NCI-H1436 (cell line): Measurements from ENCODE around the gene SNTG2.

Experiments used
- DNase-seq: peaks from one replicate; lab custom pipeline; 2025; lab: John Stamatoyannopoulos, UW

Gene SNTG2

DNA sequence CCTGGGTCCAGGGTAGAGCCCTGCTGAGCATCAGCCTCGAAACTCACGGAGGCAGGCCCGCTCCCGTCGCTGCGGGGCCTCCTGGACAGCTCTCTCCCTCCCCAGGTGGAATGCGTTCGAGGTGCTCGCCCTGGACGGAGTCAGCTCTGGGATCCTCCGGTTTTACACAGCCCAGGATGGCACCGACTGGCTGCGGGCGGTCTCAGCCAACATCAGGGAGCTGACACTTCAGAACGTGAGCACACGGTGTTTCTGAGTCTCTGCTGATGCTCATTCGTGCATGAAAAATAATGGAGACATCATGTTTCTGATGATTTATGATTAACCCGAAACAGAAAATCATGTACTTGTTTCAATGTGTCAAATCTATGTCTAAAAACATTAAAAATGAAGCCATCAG lies 287.1 kb downstream of the SNTG2 start:
- DNase-seq: no peak

DNA sequence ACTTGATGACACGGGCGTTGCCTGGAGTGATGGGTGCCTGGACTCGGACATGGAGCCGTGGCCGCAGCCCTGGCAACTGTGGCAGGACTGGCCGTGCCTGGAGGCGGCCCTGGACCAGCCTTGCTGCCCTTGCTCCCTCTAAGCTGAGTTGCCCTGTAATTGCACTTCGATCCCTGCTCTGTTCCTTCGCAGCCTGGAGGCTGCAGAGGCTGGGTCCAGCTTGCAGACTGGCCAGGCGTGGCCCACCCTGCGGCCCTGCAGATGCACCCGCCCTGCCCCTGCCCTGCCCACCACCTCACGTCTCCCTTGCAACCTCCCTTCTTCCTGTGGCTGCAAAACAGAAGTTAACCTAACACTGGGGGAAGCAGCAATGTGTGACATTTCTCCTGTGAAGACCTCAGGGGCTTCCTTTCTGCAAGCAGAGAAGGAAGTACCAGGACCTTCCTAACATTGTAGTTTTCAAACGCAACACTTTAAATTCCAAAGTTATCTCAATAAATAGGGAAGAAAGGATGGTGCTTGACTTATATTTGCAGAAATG lies 288.0 kb downstream of the SNTG2 start:
- no peak for DNase-seq

DNA sequence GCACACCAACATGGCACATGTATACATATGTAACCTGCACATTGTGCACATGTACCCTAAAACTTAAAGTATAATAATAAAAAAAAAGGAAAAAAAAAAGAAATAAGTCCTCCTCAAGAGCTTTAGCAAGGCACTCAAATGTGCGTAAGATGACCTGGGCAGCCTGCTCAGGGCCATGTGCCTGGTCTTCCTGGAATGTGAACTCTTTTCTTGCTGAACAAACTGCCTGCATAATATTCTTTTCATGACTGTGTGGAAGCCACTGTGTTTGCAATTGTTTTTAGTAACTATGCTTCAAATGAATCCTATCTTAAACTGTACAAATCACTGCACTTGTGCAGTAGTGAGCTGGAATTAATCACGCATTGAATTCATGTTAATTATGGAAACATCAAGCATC lies 294.5 kb downstream of the SNTG2 start:
- no peak for DNase-seq

DNA sequence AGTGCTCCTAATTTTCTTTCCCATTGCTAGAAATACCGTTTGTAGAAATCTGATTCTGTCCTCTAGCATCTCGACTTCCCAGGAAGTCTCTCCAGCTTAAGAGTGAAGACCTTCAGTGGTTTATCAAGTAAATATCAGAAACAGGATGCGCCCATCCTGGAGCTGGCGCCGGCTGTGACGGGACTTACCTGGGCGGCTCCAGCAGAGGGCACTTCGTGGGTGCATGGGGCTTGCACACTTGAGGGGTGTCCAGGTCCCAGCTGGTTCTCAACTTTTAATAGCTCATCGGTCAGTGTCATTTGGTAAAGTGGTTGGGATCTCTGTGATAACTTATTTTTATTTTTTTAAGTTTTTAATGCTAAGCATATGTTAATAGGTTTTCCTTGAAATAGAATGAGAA lies 295.6 kb downstream of the SNTG2 start:
- DNase-seq: no peak

DNA sequence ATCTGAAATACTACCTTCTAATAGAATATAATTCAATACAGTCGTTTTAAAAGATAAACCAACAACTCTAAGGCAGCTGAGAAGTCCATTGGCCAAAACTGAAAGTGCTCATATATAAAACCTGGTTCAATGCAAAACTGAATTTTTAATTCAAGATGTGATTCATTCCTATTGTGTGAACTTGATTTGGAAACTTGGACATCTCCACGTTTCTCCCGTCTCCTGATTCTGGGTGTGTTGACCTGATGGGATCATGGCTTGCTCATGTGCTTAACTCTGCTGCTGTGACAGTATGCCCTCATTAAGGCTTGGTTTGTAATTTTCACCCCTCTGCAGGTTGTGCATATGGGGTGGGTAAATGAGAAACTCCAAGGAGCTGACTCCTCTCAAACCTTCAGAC lies 296.3 kb downstream of the SNTG2 start:
- DNase-seq: no peak

DNA sequence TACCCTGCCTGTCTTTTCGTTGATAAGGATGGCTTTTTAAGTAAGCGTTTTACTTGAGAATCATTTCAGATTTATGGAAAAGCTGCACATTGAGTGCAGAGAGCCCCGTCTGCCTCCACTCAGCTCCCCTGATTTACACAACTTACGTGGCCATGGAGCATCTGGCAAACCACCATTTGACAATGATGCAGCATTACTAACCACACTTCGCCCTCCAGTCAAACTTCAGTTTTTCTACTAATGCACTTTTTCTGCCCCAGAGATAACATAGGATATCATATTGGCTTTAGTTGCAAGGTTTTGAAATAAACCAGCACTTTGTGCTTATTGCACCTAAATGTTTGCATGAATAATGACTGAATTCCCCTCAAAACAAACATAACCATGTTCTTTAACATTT lies 297.5 kb downstream of the SNTG2 start:
- DNase-seq: no peak

DNA sequence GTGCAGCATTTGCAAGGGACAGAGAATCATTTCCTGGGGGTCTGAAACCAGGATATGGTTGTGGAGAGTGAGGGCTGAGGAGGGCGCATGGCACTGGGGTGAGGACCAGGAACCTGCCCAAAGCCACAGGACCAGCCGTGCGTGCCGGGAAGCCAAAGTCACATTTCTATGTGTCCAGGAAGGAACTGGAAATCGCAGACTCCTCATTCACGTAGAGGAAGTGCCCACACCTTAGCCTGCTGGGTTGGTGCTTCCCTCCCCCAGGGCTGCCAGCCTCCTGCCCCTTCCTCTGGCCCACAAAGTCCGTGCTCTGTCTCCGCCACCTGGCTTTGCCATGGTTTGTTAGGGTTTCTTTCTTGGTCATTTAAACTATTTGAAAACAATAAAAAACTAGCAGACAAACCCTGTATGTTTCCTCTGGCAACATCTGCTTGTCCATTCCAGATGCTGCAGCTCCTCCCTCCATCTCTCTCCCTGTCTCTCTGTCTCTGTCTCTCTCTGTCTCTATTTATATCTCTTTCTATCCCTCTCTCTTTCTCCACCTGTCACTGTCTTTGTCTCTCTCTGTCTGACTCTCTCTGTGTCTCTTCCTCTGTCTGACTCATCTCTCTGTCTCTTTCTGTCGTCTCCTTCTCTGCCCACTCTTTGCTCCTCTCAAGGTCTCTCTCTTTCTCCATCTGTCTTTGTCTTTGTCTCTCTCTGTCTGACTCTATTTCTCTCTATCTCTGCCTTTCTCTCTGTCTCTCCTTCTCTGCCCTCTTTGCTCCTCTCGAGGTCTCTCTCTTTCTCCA lies 299.4 kb downstream of the SNTG2 start:
- no peak for DNase-seq

DNA sequence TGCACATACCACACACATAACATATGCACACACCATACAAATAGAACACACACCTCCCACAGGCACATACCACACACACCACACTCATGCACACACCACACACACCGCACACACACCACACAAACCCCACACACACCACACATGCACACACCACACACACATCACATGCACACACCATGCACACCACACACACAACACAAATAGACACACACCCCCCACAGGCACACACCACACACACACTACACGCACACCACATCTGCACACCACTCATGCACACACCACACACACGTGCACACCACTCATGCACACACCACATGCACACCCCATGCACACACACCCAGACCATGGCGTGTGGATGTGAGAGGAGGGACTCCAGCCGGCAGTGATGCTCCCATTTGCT lies 300.9 kb downstream of the SNTG2 start:
- no peak for DNase-seq

DNA sequence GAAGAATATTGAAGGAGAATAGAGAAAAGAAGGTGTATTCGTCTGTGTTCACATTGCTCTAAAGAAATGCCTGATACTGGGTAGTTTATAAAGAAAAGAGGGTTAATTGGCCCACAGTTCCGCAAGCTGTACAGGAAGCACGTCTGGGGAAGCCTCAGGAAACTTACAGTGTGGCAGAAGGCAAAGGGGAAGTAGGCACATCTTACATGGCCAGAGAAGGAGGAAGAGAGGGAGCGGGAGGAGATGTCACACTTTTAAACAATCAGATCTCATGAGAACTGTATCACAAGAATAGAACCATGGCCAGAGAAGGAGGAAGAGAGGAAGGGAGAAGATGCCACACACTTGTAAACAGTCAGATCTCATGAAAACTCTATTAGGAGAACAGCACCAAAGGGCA lies 303.0 kb downstream of the SNTG2 start:
- no peak for DNase-seq

DNA sequence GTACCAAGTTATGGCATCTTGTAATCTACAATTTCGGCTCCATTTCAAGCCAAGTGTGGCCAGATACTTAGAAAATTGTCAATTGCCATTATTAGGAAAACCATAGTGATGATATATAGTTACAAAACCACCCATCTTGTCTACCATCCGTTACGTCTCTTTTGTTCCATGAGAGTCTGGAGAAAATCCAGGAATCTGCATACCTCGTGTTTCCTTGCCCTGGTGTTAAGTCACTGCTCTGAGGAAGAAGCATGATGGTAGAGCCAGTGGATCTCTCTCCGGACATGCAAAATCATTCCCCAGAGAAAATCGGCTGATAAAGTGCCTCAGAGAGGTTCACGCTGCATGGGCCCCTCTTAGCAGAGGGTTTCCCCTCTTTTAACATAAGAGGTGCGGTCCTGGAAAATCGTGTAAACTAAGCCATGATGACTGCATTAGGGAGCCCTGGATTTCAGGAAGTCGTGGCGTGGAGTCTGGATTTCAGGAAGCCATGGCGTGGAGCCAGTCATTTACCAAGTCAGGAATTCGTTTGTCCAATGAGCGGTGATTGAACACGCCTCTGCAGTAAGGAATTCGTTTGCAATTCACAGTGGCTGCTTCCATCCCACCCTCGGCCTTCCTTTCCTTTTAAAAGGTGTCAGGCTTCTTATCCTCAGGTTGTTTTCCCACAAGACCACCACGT lies 304.2 kb downstream of the SNTG2 start:
- DNase-seq: no peak

DNA sequence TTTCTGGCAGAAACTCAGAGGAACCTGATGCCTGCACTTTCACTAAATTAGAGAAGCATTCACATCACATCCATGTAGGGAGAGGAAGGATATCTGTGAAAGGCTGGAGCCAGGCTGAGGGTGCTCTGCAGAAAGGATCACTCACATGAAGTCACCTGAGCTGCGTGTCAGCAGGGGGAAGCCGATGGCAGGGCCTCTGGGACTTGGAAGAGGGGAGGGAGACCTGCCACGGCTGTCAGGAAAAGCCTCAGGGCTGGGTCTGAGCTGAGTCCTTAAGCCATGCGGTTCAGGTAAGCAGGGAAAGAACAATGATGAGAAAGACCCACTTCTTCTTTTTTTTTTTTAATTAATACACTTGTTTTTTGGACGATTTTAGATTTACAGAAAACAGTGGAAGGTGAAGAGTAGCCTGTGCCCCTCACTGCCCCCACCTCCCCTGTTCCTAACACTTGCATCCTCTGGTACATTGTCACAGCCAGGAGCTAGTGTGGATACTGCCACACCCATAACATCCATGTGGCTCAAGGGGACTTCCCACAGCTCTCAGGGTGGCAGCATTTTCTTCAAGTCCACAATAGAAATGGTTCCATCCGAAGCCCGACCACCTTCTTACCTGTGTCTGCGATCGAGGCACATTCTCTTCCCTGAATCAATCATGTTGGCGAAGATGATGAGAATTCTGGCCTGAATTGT lies 306.1 kb downstream of the SNTG2 start:
- DNase-seq: no peak

DNA sequence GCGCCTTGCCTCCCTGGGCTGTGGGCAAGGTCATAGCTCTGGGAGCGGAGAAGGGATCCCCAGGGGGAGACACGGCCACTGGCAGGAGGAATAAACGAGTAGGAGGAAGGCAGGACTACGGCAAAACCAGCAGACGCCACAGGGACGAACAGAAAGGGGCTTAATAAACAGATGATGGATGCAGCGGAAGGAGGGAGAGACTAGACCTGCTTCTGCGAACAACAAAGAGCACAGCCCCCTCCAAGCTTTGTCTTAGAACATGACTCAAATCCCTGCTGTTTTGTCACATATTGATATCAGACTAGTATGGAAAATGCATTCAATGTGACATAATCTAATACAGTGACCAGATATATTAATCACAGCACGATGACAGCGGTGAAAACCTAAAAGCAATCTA lies 306.7 kb downstream of the SNTG2 start:
- DNase-seq: no peak

DNA sequence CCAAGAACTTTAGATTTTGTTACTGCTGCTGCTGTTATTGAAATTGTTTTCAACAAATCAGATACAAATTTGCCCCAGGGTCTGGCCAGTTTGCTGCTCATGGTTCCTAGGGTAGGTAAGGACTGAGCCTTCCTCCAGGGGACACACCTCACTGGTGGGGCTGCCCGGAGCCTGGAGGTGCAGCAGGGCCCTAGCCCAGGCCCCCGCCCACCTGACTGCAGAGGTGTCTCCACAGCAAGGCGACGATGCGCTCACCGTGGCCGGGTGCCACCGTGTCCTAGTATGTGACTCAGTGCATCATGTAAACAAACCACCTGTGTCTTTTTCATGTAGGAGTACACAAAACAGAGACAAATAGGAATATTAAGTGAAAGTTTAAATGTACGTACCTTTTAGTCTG lies 309.1 kb downstream of the SNTG2 start:
- DNase-seq: no peak

DNA sequence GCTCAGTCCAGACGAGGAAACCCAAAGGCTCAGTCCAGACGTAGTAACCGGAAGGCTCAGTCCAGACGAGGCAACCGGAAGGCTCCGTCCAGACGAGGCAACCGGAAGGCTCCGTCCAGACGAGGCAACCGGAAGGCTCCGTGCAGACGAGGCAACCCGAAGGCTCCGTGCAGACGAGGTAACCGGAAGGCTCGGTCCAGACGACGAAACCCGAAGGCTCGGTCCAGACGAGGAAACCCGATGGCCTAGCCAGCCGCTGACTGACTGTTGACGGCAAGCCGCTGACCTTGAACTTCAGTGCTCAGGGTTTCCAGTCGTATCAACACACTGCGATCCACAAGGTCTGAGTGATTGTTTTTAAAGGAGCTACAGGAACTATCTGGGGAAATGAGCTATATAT lies 312.0 kb downstream of the SNTG2 start:
- no peak for DNase-seq

DNA sequence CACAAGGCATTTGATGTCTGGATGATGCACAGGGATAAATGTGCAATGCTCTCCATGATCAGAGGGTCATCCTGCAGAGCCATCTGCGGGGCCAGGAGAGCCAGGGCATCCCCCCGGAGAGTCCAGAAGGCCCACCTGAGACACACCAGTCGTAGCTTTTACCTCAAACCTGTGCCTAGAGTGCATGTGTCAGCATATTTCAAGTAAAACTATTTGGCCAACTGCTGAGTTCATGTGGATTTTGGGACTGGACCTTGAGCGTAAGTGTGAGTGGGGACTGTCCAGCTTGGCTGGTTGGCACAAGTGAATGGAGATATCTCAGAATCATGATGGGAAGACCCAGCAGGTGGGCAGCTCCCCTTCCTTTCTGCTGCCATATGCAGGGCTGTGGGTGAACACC lies 314.8 kb downstream of the SNTG2 start:
- DNase-seq: no peak

DNA sequence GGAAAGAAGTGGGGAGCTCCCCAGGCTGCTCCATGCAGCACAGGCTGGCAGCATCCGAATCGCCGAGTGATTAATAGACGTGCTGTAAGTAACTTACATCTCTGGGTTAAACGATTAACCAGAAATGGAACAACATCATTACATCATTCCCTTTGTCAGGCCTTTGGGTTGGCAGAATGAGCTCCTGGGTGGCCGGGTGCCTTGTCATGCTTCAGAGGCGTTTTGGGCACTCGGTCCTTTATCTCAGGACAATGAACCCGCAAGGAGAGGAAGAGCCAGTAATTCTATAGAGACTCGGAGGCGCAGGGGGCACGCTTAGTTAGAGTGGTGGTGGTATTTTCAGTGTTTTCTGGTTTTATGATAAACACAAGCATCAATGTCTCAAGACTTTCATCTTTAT lies 315.7 kb downstream of the SNTG2 start:
- DNase-seq: no peak

DNA sequence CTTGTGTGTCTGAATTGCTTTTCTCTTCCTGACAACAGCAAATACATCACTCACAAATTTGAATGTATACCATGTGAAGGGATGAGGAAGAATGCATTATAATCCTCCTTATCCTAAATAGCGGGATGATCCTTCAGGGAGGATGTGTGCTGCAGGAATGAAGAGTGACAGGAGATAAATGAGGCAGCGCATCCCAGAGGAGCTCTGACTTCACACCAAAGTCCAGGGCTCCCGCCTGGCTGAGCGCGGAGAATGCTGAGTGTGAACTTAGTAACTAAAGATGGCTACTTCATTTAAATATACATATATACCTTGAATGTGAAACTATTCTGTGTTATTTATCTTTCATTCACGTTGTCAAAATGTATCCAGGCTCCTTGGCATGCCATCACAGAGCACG lies 317.4 kb downstream of the SNTG2 start:
- DNase-seq: no peak

DNA sequence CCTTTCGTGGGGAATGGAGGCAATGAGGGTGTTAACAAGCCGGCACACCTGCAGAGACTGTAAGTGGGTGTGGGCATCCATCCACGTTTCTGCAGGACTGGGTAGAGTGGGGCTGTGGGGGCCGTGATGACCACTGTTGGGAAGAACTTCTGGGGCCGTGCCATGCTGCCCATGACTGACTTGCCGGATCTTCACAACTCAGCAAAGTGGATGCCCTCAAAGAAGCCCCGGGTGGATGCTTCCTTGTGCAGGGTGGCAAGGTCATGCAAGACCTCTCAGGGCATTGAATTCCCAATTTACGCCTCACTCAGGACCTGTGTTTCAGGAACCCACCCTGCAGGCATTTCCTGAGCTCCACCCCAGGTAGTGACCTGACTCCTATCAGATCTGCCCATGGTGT lies 319.2 kb downstream of the SNTG2 start:
- DNase-seq: no peak

DNA sequence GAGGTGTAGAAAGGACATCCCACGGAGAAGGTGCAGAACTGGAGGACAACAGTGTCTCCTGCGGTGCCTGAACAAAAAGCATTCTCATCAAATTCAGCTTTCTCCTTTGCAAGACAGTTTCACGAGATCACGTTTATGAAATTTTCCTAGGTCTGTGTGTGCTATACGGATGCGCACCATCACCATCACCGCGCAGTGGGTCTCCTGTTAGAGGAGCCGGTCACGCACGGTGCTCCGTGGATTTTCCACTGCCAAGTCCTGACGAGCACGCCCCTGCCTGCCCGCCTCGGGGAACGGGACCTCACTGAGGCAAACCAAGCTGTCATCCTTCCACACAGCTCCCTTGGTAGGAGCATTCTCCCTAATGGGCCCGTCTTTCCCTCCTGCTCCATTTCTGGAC lies 322.2 kb downstream of the SNTG2 start:
- no peak for DNase-seq

DNA sequence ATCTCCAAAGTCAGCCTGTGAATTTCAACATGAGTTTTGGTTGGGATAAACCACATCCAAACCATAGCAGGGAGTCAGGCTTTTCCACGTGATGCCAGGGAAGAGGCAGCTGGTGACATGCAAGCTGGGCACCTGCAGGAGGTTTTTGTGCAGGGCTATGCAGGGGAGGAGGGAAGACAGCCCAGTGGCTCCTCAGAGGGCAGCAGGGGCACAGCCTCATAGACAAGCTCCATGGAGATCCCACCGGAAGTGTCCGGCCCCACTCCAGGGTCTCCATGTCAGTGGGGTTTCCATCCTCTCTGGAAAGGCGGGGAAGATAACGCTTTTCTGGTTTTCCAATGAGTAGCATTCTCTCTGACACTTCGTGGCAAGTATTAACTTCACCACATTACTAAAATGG lies 327.0 kb downstream of the SNTG2 start:
- no peak for DNase-seq

DNA sequence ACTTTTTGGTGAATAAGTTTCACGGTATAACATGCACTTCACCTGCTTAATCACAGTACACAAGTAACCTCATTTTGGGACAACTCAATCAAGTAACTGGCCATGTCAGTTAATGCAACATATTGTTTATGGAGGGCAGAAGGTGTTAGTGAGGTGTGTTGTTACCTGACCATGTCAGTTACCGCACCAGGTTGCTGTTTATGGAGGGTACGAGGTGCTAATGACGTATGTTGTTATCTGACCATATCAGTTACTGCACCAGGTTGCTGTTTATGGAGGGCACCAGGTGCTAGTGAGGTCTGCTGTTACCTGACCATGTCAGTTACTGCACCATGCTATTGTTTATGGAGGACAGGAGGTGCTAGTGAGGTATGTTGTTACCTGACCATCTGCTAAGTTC lies 327.5 kb downstream of the SNTG2 start:
- DNase-seq: no peak

DNA sequence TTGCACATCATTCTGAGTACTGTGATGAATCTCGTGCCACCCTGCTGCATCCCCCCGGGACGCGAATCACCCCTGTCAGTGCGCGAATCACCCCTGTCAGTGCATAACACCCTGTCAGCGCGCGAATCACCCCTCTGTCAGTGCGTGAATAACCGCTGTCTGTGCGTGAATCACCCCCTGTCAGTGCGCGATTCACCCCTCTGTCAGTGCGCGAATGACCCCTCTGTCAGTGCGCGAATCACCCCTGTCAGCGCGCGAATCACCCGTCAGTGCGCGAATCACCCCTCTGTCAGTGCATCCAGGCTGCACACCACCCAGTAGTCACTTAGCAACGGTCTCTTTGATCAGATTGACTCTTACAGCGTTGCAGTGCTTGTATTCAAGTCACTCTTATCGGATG lies 328.2 kb downstream of the SNTG2 start:
- no peak for DNase-seq

DNA sequence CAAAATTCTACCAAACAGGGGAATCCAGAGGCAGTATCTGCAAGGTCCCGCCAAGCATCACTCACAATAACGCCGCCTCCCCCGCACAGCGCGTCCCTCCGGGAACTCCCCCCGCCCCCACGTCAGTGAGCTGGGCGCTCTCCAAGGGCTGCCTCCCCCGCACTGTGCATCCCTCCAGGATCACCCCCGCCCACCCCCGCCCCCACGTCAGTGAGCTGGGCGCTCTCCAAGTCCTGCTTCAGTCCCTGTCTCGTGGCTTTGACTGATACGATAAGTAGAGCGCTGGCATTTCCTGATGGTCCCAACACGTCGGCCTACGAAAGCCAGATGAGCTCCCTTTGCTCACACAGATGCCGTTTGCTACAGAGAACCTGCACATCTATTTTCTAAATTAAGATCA lies 331.9 kb downstream of the SNTG2 start:
- DNase-seq: no peak
